COR-L47 (cell line): ENCODE measurements around the gene DYRK1B.
"Not testable (repeated sequence)": the region's sequence is repeated elsewhere in the genome, so short reads cannot be mapped to it uniquely, and the experiment has no call there.

Source experiments
- DNase-seq: peaks from one replicate; lab custom pipeline; 2025; lab: John Stamatoyannopoulos, UW

Gene DYRK1B

GRCh38 chr19:39833464-39834286 is at the start of gene DYRK1B:
TSS of gene DYRK1B (minus strand) at chr19:39834162. CDS start at chr19:39831867, 2,295 bp downstream.
- DNase-seq: peak; percentile 98

GRCh38 chr19:39882645-39883044 is 48.7 kb upstream of the DYRK1B start:
- DNase-seq: not testable (repeated sequence)

- DNase-seq: peak; percentile 72
Observed at GRCh38 chr19:39881495-39882110, 47.6 kb upstream of the DYRK1B start.

GRCh38 chr19:39880241-39880640 is 46.3 kb upstream of the DYRK1B start:
- DNase-seq: not testable (repeated sequence)

GRCh38 chr19:39879796-39880195 is 45.8 kb upstream of the DYRK1B start:
- DNase-seq: not testable (repeated sequence)

GRCh38 chr19:39878866-39879265 is 44.9 kb upstream of the DYRK1B start:
- not testable (repeated sequence) for DNase-seq

GRCh38 chr19:39878398-39878797 is 44.4 kb upstream of the DYRK1B start:
- DNase-seq: no peak

- not testable (repeated sequence) for DNase-seq
Observed at GRCh38 chr19:39877982-39878381, 44.0 kb upstream of the DYRK1B start.

- DNase-seq: not testable (repeated sequence)
Observed at GRCh38 chr19:39877488-39877887, 43.5 kb upstream of the DYRK1B start.

- not testable (repeated sequence) for DNase-seq
Observed at GRCh38 chr19:39876486-39876885, 42.5 kb upstream of the DYRK1B start.

GRCh38 chr19:39875401-39875864 is 41.5 kb upstream of the DYRK1B start:
- not testable (repeated sequence) for DNase-seq

- DNase-seq: no peak
Observed at GRCh38 chr19:39874404-39874803, 40.4 kb upstream of the DYRK1B start.

- DNase-seq: no peak
Observed at GRCh38 chr19:39873385-39873784, 39.4 kb upstream of the DYRK1B start.

- no peak for DNase-seq
Observed at GRCh38 chr19:39871886-39872866, 38.2 kb upstream of the DYRK1B start.

GRCh38 chr19:39871362-39871761 is 37.4 kb upstream of the DYRK1B start:
- DNase-seq: no peak

- peak; percentile 79 for DNase-seq
Observed at GRCh38 chr19:39870171-39870971, 36.4 kb upstream of the DYRK1B start.

- no peak for DNase-seq
Observed at GRCh38 chr19:39867952-39868351, 34.0 kb upstream of the DYRK1B start.

GRCh38 chr19:39867133-39867532 is 33.2 kb upstream of the DYRK1B start:
- no peak for DNase-seq

GRCh38 chr19:39865953-39866352 is 32.0 kb upstream of the DYRK1B start:
- DNase-seq: no peak

- no peak for DNase-seq
Observed at GRCh38 chr19:39865186-39865585, 31.2 kb upstream of the DYRK1B start.

- no peak for DNase-seq
Observed at GRCh38 chr19:39864118-39864517, 30.2 kb upstream of the DYRK1B start.
